ENCODE measurements around the gene NBEA.

- TF ChIP-seq CTCF (conservative IDR thresholded peaks at IDR 0.05; ENCODE audit: low read depth, low read length) (no peak), EZH2 (IDR thresholded peaks at IDR 0.05; ENCODE audit: low read length, unreplicated experiment) (no peak)
Observed at GRCh38 chr13:34899888-34900287, 42.2 kb upstream of the NBEA start.
